HepG2 (cell line): ENCODE measurements around the gene H19. TPM values are rescaled to one million over a fixed set of nuclear protein-coding genes. Genes with fewer than 3 reads are reported as not detected.

Experiments
- BRD4 ChIP-seq: sonication (generic); formaldehyde crosslinking; IDR thresholded peaks from 2 replicates; pipeline ENCODE4 v1.4.0; 2020; ENCODE audit warnings: missing genetic modification reagents
- CHD2 ChIP-seq: IDR thresholded peaks from 2 replicates; pipeline ENCODE4 v1.6.1; 2011; ENCODE audit warnings: low read depth, low read length, improper control_type of control experiment
- GATAD1 ChIP-seq: IDR thresholded peaks from 2 replicates; pipeline ENCODE4 v1.6.1; 2016; ENCODE audit warnings: missing genetic modification reagents, missing compliant biosample characterization
- GPN1 ChIP-seq: sonication (generic); formaldehyde crosslinking; IDR thresholded peaks from 2 replicates; pipeline ENCODE4 v1.5.1; 2020; ENCODE audit warnings: missing genetic modification reagents, borderline replicate concordance
- HCFC1 ChIP-seq: fragments of 150-350 bp; IDR thresholded peaks from 2 replicates; pipeline ENCODE4 v1.6.1; 2014; ENCODE audit warnings: low read depth, low read length
- HOXD1 ChIP-seq: sonication (generic); formaldehyde crosslinking; IDR thresholded peaks from 2 replicates; pipeline ENCODE4 v1.5.0; 2020; ENCODE audit warnings: missing genetic modification reagents
- NAIF1 ChIP-seq: sonication (generic); formaldehyde crosslinking; IDR thresholded peaks from 2 replicates; pipeline ENCODE4 v1.5.0; 2020; ENCODE audit warnings: mild to moderate bottlenecking, missing genetic modification reagents, borderline replicate concordance
- RBM22 ChIP-seq: fragments of 200-400 bp; formaldehyde crosslinking; optimal IDR thresholded peaks from 2 replicates; pipeline ENCODE3; 2017; ENCODE audit warnings: mild to moderate bottlenecking, low read length, moderate library complexity
- RERE ChIP-seq: IDR thresholded peaks from 2 replicates; pipeline ENCODE4 v1.6.1; 2016; ENCODE audit warnings: low read depth, missing genetic modification reagents, missing compliant biosample characterization
- ZNF263 ChIP-seq: sonication (generic); formaldehyde crosslinking; IDR thresholded peaks from 2 replicates; pipeline ENCODE4 v1.4.0; 2020; ENCODE audit warnings: missing genetic modification reagents
- ZNF530 ChIP-seq: sonication (generic); formaldehyde crosslinking; IDR thresholded peaks from 2 replicates; pipeline ENCODE4 v1.5.0; 2020; ENCODE audit warnings: low read depth, mild to moderate bottlenecking, missing genetic modification reagents
- ZNF564 ChIP-seq: sonication (generic); formaldehyde crosslinking; IDR thresholded peaks from 2 replicates; pipeline ENCODE4 v1.8.1; 2023; ENCODE audit warnings: mild to moderate bottlenecking, missing genetic modification reagents
- ZNF720 ChIP-seq: sonication (generic); formaldehyde crosslinking; IDR thresholded peaks from 2 replicates; pipeline ENCODE4 v1.4.0; 2020; ENCODE audit warnings: missing genetic modification reagents
- ZSCAN29 ChIP-seq: sonication (generic); formaldehyde crosslinking; conservative IDR thresholded peaks from 2 replicates; pipeline ENCODE4 v1.4.0; 2020; ENCODE audit warnings: mild to moderate bottlenecking, missing genetic modification reagents
- polyA plus RNA-seq, 8 experiments: library from polyadenylated mRNA; depleted of rRNA in 3 of 8; stranded (reverse) in 7 of 8; unstranded in 1 of 8; fragments of >200 nt; fragmentation: Illumina TruSeq in 4 of 8; extraction: Trizol in 4 of 8; gene quantifications; 2 replicates each; pipeline versions ENCODE4 v1.2.1 to v1.2.3, GENCODE V29; 2011 to 2016; ENCODE audit warnings: low read depth in 4 of 8, missing spikeins in 1 of 8, mixed read lengths in 1 of 8; ENCODE audit not compliant: insufficient read depth in 1 of 8
- total RNA-seq, 5 experiments: library from RNA; depleted of rRNA; stranded (reverse); fragments of >200 nt; fragmentation: Illumina TruSeq; extraction: Trizol; gene quantifications; 2 replicates each; pipeline ENCODE4 v1.2.3, GENCODE V29; 2016; ENCODE audit warnings: low read depth in 1 of 5
- TF ChIP-seq, protein P1 (sequence below): sonication (generic); formaldehyde crosslinking; IDR thresholded peaks from 2 replicates; pipeline ENCODE4 v1.4.0; 2020; ENCODE audit warnings: mild to moderate bottlenecking, missing genetic modification reagents
- TF ChIP-seq, protein P2 (sequence below): sonication (generic); IDR thresholded peaks from 2 replicates; pipeline ENCODE4 v1.6.1; 2016; ENCODE audit warnings: low read depth, borderline replicate concordance
- TF ChIP-seq, protein P3 (sequence below): IDR thresholded peaks from 2 replicates; pipeline ENCODE4 v1.6.1; 2016; ENCODE audit warnings: mild to moderate bottlenecking

Gene H19
- total and polyA plus RNA-seq, 2 of the 13 experiments (the other 11 are each of a cell fraction or from before 2014, with no cell fraction given): 1.2 to 2.4 TPM

DNA sequence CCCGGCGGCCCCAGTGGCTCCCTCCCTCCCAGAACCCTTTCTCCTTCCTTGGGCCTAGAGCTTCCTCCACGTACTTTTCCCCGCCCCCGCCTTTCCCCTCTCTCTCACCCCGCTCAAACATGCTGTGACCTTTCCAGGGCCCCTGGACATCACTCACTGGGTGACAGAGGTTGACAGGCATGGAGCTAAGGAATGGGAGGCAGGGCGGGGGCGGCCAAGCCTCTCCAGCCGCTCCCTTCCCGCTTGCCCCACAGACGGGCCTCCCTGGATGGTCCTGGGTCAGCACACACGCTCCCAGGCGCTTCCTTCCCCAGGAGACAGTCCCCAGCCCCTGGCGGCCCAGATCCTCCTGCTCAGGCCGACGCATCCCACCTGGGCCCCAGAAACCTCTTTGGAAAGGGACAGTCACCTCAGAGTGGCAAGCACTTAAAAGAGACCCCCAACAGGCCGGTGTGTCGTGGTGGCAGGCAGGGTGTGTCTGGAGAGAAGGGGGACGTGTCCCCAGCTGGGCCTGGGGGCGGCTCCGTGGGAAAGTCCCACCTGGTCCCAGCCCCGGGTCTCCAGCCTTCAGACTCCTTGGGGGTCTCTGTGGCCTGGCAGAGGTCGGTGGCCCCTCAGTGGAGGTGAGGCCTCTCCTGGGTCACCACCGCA, 8.8 kb downstream of the H19 start (continued):
- no peak for TF ChIP-seq NAIF1
- no peak for TF ChIP-seq ZSCAN29
- TF ChIP-seq ZNF263 (CRISPR knock-in tag): no peak
- TF ChIP-seq, protein P1, sequence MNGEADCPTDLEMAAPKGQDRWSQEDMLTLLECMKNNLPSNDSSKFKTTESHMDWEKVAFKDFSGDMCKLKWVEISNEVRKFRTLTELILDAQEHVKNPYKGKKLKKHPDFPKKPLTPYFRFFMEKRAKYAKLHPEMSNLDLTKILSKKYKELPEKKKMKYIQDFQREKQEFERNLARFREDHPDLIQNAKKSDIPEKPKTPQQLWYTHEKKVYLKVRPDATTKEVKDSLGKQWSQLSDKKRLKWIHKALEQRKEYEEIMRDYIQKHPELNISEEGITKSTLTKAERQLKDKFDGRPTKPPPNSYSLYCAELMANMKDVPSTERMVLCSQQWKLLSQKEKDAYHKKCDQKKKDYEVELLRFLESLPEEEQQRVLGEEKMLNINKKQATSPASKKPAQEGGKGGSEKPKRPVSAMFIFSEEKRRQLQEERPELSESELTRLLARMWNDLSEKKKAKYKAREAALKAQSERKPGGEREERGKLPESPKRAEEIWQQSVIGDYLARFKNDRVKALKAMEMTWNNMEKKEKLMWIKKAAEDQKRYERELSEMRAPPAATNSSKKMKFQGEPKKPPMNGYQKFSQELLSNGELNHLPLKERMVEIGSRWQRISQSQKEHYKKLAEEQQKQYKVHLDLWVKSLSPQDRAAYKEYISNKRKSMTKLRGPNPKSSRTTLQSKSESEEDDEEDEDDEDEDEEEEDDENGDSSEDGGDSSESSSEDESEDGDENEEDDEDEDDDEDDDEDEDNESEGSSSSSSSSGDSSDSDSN (CRISPR knock-in tag): peak; percentile 31; the same call in 1 of the 2 replicates
- peak; percentile 49; the same call in 1 of the 2 replicates for TF ChIP-seq BRD4 (CRISPR knock-in tag)
- no peak for TF ChIP-seq RBM22
- TF ChIP-seq GATAD1 (CRISPR knock-in tag): no peak
- no peak for TF ChIP-seq HCFC1
- no peak for TF ChIP-seq ZNF564 (CRISPR knock-in tag)
- no peak for TF ChIP-seq CHD2
- TF ChIP-seq, protein P2, sequence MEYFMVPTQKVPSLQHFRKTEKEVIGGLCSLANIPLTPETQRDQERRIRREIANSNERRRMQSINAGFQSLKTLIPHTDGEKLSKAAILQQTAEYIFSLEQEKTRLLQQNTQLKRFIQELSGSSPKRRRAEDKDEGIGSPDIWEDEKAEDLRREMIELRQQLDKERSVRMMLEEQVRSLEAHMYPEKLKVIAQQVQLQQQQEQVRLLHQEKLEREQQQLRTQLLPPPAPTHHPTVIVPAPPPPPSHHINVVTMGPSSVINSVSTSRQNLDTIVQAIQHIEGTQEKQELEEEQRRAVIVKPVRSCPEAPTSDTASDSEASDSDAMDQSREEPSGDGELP: no peak
- no peak for TF ChIP-seq ZNF720 (CRISPR knock-in tag)
- no peak for TF ChIP-seq GPN1 (CRISPR knock-in tag)
- no peak for TF ChIP-seq ZNF530 (CRISPR knock-in tag)
- 0 out of 2 replicates have a peak, but pooled peaks have one; percentile 19 for TF ChIP-seq RERE (CRISPR knock-in tag)
- peak; percentile 92 for TF ChIP-seq HOXD1 (CRISPR knock-in tag)
- TF ChIP-seq, protein P3, sequence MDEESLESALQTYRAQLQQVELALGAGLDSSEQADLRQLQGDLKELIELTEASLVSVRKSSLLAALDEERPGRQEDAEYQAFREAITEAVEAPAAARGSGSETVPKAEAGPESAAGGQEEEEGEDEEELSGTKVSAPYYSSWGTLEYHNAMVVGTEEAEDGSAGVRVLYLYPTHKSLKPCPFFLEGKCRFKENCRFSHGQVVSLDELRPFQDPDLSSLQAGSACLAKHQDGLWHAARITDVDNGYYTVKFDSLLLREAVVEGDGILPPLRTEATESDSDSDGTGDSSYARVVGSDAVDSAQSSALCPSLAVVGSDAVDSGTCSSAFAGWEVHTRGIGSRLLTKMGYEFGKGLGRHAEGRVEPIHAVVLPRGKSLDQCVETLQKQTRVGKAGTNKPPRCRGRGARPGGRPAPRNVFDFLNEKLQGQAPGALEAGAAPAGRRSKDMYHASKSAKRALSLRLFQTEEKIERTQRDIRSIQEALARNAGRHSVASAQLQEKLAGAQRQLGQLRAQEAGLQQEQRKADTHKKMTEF (CRISPR knock-in tag): peak; percentile 45; the same call in 1 of the 2 replicates
